Activated naive CD8-positive, alpha-beta T cell treated with anti-CD3 and anti-CD28 coated beads, Interleukin-2, amount 10 ng/mL, durations not matched to agents 7 days and 5 days (primary cell): ENCODE results near the gene HSPB6. TPM values are rescaled to one million over a fixed set of nuclear protein-coding genes. Genes with fewer than 3 reads are reported as not detected.
A peak's percentile ranks its signal among the peaks of the same experiment; 100 is the strongest.

Experiments
- ATAC-seq: fragments of 150-1000 bp; cut with Tn5 transposase; one replicate; pipeline ENCODE4 v1.10.0; 2021; ENCODE audit warnings: low read depth, moderate library complexity
- POLR2A ChIA-PET: fragments of 350-600 bp; sonication (Branson Sonifier 250); formaldehyde crosslinking; loops from one replicate; lab custom pipeline; 2021; ENCODE audit warnings: antibody characterized with exemption; lab: Charles Lee
- DNase-seq: peaks from one replicate; pipeline ENCODE4 v3.0.0; 2021
- H3K27ac Mint-ChIP-seq: one replicate; pipeline ENCODE4 v1.8.0; 2022; ENCODE audit warnings: mild to moderate bottlenecking, mixed read lengths
- H3K27me3 Mint-ChIP-seq: one replicate; pipeline ENCODE4 v1.8.0; 2022; ENCODE audit warnings: mild to moderate bottlenecking, moderate library complexity, mixed read lengths
- H3K36me3 Mint-ChIP-seq: one replicate; pipeline ENCODE4 v1.8.0; 2021; ENCODE audit warnings: mild to moderate bottlenecking, mixed read lengths
- H3K4me1 Mint-ChIP-seq: one replicate; pipeline ENCODE4 v1.8.0; 2021; ENCODE audit warnings: mixed read lengths
- H3K4me3 Mint-ChIP-seq: one replicate; pipeline ENCODE4 v1.8.0; 2022; ENCODE audit warnings: mild to moderate bottlenecking, moderate library complexity, mixed read lengths
- H3K9me3 Mint-ChIP-seq: one replicate; pipeline ENCODE4 v1.8.0; 2021; ENCODE audit warnings: mixed read lengths
- total RNA-seq, 2 experiments: library from RNA; stranded (reverse); gene quantifications; one replicate each; pipeline ENCODE4 v1.2.3, GENCODE V29; 2021

The HSPB6 gene
- total RNA-seq, 2 experiments from 2014 or later, result 0.36 TPM; not detected in 1

- peaks cover 11% of the 10 kb centered on the region for H3K36me3 Mint-ChIP-seq
These were observed 23.4 kb downstream of the HSPB6 start for GRCh38 chr19:35733180-35734125.

GRCh38 chr19:35732540-35733179 is 24.2 kb downstream of the HSPB6 start:
- Mint-ChIP-seq H3K9me3 (no peaks in the 10 kb centered on the region), H3K27ac (no peak overlapping the region), H3K27me3 (no peaks in the 10 kb centered on the region), H3K36me3 (peaks cover 16% of the 10 kb centered on the region), H3K4me1 (peaks cover 10% of the 10 kb centered on the region), H3K4me3 (no peak overlapping the region)
- POLR2A ChIA-PET, result interaction anchor here (0.6 to 1.8 kb wide), 2 partner anchors 14 to 159 kb away, joined by 5 read pairs; no protein-coding TSS in a partner anchor
- DNase-seq, result no peak
- ATAC-seq, result no peak

More at GRCh38 chr19:35733180-35734125, 23.4 kb downstream of the HSPB6 start:
- H3K4me1 Mint-ChIP-seq, result peaks cover 10% of the 10 kb centered on the region
- POLR2A ChIA-PET, result interaction anchor here (1.8 kb wide), 1 partner anchor 15 kb away, joined by 5 read pairs; no protein-coding TSS in a partner anchor
- H3K9me3 Mint-ChIP-seq, result no peaks in the 10 kb centered on the region
- H3K27me3 Mint-ChIP-seq, result no peaks in the 10 kb centered on the region
- H3K4me3 Mint-ChIP-seq, result no peak overlapping the region
- H3K27ac Mint-ChIP-seq, result peak overlapping the region; percentile 31
- DNase-seq (no peak), ATAC-seq (no peak)

GRCh38 chr19:35731779-35732405 is 24.9 kb downstream of the HSPB6 start:
- no peaks in the 10 kb centered on the region for H3K9me3 Mint-ChIP-seq
- H3K27me3 Mint-ChIP-seq, result no peaks in the 10 kb centered on the region
- no peak overlapping the region for H3K4me3 Mint-ChIP-seq
- POLR2A ChIA-PET, result interaction anchor here (0.6 to 2.0 kb wide), 3 partner anchors 9 to 160 kb away, joined by 5 to 6 read pairs (median 5); no protein-coding TSS in a partner anchor
- H3K27ac Mint-ChIP-seq, result no peak overlapping the region
- DNase-seq (no peak), ATAC-seq (no peak)
- H3K36me3 Mint-ChIP-seq, result peaks cover 16% of the 10 kb centered on the region
- H3K4me1 Mint-ChIP-seq, result peaks cover 5% of the 10 kb centered on the region

- Mint-ChIP-seq H3K36me3 (peaks cover 15% of the 10 kb centered on the region), H3K9me3 (no peaks in the 10 kb centered on the region), H3K27ac (peak overlapping the region; percentile 46)
These were observed 25.5 kb downstream of the HSPB6 start for GRCh38 chr19:35731353-35731752.

GRCh38 chr19:35730326-35730725 is 26.5 kb downstream of the HSPB6 start:
- DNase-seq, result no peak
- Mint-ChIP-seq H3K27ac (no peak overlapping the region), H3K4me3 (no peak overlapping the region), H3K27me3 (no peaks in the 10 kb centered on the region), H3K36me3 (peaks cover 18% of the 10 kb centered on the region), H3K9me3 (no peaks in the 10 kb centered on the region), H3K4me1 (no peaks in the 10 kb centered on the region)
- POLR2A ChIA-PET, result interaction anchor here (2.0 kb wide), 1 partner anchor 10 kb away, joined by 6 read pairs; no protein-coding TSS in a partner anchor
- ATAC-seq, result no peak

More at GRCh38 chr19:35731353-35731752, 25.5 kb downstream of the HSPB6 start:
- Mint-ChIP-seq H3K4me1 (peaks cover 3% of the 10 kb centered on the region), H3K27me3 (no peaks in the 10 kb centered on the region), H3K4me3 (no peak overlapping the region)
- DNase-seq, result no peak
- POLR2A ChIA-PET, result interaction anchor here (2.0 kb wide), 1 partner anchor 9 kb away, joined by 6 read pairs; no protein-coding TSS in a partner anchor
- no peak for ATAC-seq

- H3K27ac Mint-ChIP-seq, result no peak overlapping the region
- ATAC-seq (no peak), DNase-seq (no peak)
- no peaks in the 10 kb centered on the region for H3K9me3 Mint-ChIP-seq
- no peaks in the 10 kb centered on the region for H3K4me1 Mint-ChIP-seq
- POLR2A ChIA-PET, result interaction anchor here (1.5 kb wide), 1 partner anchor 11 kb away, joined by 4 read pairs; no protein-coding TSS in a partner anchor
- H3K27me3 Mint-ChIP-seq, result no peaks in the 10 kb centered on the region
- no peak overlapping the region for H3K4me3 Mint-ChIP-seq
- H3K36me3 Mint-ChIP-seq, result peaks cover 18% of the 10 kb centered on the region
These were observed 27.1 kb downstream of the HSPB6 start for GRCh38 chr19:35729763-35730162.

- no peak for DNase-seq
- H3K27me3 Mint-ChIP-seq, result no peaks in the 10 kb centered on the region
- H3K36me3 Mint-ChIP-seq, result peaks cover 20% of the 10 kb centered on the region
- POLR2A ChIA-PET, result interaction anchor here (0.9 to 1.5 kb wide), 2 partner anchors 11 kb away, joined by 3 to 4 read pairs; no protein-coding TSS in a partner anchor
- H3K27ac Mint-ChIP-seq, result no peak overlapping the region
- ATAC-seq, result no peak
- no peak overlapping the region for H3K4me3 Mint-ChIP-seq
- H3K4me1 Mint-ChIP-seq, result no peaks in the 10 kb centered on the region
- no peaks in the 10 kb centered on the region for H3K9me3 Mint-ChIP-seq
These were observed 27.8 kb downstream of the HSPB6 start for GRCh38 chr19:35729021-35729420.

- Mint-ChIP-seq H3K36me3 (peaks cover 22% of the 10 kb centered on the region), H3K9me3 (no peaks in the 10 kb centered on the region), H3K27me3 (no peaks in the 10 kb centered on the region), H3K4me3 (no peak overlapping the region), H3K27ac (no peak overlapping the region), H3K4me1 (no peaks in the 10 kb centered on the region)
- DNase-seq (no peak), ATAC-seq (no peak)
- POLR2A ChIA-PET, result interaction anchor here (0.9 to 1.5 kb wide), 3 partner anchors 10 to 12 kb away, joined by 3 to 4 read pairs (median 3); no protein-coding TSS in a partner anchor
These were observed 28.7 kb downstream of the HSPB6 start for GRCh38 chr19:35727956-35728706.

- H3K9me3 Mint-ChIP-seq, result no peaks in the 10 kb centered on the region
- H3K4me1 Mint-ChIP-seq, result no peaks in the 10 kb centered on the region
- POLR2A ChIA-PET, result interaction anchor here (0.7 to 1.6 kb wide), 3 partner anchors 9 to 21 kb away, joined by 3 to 8 read pairs (median 4); partner anchors contain the start of gene LIN37
- no peak overlapping the region for H3K27ac Mint-ChIP-seq
- DNase-seq (no peak), ATAC-seq (no peak)
- no peak overlapping the region for H3K4me3 Mint-ChIP-seq
- H3K36me3 Mint-ChIP-seq, result peaks cover 23% of the 10 kb centered on the region
- no peaks in the 10 kb centered on the region for H3K27me3 Mint-ChIP-seq
These were observed 29.5 kb downstream of the HSPB6 start for GRCh38 chr19:35727053-35727955.

GRCh38 chr19:35725216-35725861 is 31.5 kb downstream of the HSPB6 start:
- Mint-ChIP-seq H3K27me3 (no peaks in the 10 kb centered on the region), H3K4me3 (no peak overlapping the region), H3K36me3 (peaks cover 25% of the 10 kb centered on the region), H3K27ac (no peak overlapping the region), H3K9me3 (no peaks in the 10 kb centered on the region), H3K4me1 (no peaks in the 10 kb centered on the region)
- POLR2A ChIA-PET, result no interaction called here
- ATAC-seq (no peak), DNase-seq (no peak)

GRCh38 chr19:35724560-35724959 is 32.3 kb downstream of the HSPB6 start:
- Mint-ChIP-seq H3K27me3 (no peaks in the 10 kb centered on the region), H3K27ac (no peak overlapping the region), H3K4me3 (no peak overlapping the region), H3K9me3 (no peaks in the 10 kb centered on the region), H3K4me1 (peaks cover 3% of the 10 kb centered on the region), H3K36me3 (peaks cover 22% of the 10 kb centered on the region)
- ATAC-seq (no peak), DNase-seq (no peak)
- POLR2A ChIA-PET, result no interaction called here
